HG02973 (cell line): ENCODE data around the gene UBXN10.

Source experiments
- ATAC-seq: cut with Tn5 transposase; IDR thresholded peaks from one replicate; pipeline ENCODE4 v1.9.1; 2021; ENCODE audit warnings: moderate library complexity; ENCODE audit not compliant: unreplicated experiment

UBXN10 gene

DNA sequence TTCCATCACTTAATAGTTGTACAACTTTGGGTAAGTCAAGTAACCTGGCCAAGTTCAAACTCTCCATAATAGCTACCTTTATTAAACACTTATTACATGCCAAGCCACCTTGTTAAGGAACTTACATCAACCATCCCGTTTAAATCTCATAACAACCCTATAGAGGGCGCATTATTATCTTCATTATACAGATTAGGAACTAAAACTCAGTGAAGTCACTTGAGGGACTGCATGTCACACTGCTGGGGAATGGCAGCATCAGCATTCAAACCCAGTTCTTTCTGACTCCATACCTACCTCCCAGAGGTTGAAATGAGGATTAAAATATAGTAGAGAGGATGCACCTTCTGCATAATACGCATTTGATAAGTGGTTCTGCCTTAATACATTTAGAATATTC lies 47.5 kb downstream of the UBXN10 start:
- ATAC-seq: no peak

- no peak for ATAC-seq
Measured at GRCh38 chr1:20233866-20234265, 48.0 kb downstream of the UBXN10 start.

DNA sequence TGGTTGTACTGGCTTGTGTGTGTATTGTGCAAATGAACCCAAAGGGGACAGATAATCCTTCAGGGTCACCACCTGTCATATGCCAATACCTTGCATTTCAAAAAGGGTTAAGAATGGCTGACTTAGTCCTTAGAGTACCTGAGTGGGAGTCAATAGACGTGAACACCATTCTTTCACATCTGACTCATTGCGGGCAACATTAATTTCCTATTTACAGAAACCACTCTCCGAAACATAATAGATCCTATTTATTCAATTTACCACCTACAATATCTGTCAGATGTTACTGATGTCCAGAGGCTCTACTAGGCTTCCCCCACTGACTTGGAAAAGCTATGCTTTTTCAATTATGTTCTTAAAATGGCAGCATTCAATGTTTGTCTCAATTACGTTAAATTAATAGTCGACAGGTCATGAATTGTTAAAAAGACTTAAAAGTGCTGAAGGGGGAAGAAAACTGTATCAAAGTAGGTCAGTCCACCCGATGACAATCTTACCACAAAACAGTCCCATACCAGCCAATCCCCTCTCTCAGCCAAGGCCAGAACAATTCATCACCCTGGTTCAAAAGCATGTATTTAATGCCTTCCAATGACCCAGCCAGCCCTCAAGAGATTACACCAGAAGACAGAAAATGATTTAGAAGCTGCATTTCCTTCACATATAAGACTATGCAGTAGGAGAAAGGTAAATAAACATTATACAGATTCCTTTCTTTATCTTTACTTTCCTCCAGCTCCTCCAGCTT lies 49.1 kb downstream of the UBXN10 start:
- ATAC-seq: no peak

DNA sequence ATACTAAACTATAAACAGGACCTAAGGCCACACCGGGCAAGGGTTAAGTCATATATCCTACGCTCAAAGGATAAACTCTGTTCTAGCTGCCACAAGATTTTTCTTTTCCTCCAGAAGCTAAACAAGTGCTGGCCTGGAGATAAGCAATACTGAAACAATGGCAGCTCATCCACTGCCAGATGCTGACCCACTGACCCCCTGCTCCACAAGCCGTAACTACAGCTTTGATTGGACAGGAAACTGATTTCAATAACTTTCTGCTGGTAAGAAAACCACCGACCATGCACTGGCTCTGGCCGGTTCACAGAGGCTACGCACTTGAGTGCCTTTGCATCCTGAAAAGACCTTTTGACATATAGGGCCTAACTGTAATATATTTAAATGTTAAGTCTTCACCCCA lies 51.8 kb downstream of the UBXN10 start:
- ATAC-seq: no peak

GRCh38 chr1:20240012-20240411 lies 54.1 kb downstream of the UBXN10 start:
- ATAC-seq: no peak

- no peak for ATAC-seq
Measured at GRCh38 chr1:20242890-20243479, 57.1 kb downstream of the UBXN10 start.
